Measurements from ENCODE around the gene NUDT13. TPM values are rescaled to one million over a fixed set of nuclear protein-coding genes. Genes with fewer than 3 reads are reported as not detected.
"Not testable (repeated sequence)": the region's sequence is repeated elsewhere in the genome, so short reads cannot be mapped to it uniquely, and the experiment has no call there.

Gene NUDT13
- total and polyA plus RNA-seq, 9 of the 15 experiments (the other 6 are each of a cell fraction or from before 2014, with no cell fraction given), result 4.7 to 11.1 (median 5.6) TPM

DNA sequence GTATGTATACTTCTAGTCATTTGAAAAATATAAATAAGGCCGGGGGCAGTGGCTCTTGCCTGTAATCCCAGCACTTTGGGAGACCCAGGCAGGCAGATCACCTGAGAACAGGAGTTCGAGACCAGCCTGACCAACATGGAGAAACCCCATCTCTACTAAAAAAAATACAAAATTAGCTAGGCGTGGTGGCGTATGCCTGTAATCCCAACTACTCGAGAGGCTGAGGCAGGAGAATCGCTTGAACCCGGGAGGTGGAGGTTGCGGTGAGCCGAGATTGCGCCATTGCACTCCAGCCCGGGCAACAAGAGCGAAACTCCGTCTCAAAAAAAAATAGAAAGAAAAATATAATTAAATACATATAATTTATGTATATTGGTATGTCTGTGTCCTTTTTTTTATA is 1.8 kb downstream of the NUDT13 start:
- BruUV-seq (replicated peaks); ATAC-seq; H4K20me1 ChIP-seq (replicated peaks; ENCODE audit: control insufficient read depth, insufficient read depth, low read length); DNase-seq (ENCODE audit: extremely low read depth in 1 of 4, low spot score in 3 of 4); H3K27me3 ChIP-seq (ENCODE audit: control insufficient read depth in 2 of 2, insufficient read depth in 2 of 2, low read length in 2 of 2); CTCF ChIA-PET (ENCODE audit: low intra/inter-chr PET ratio); FAIRE-seq; H3K79me2 ChIP-seq (ENCODE audit: control insufficient read depth, insufficient read depth, low read length); H3K4me2 ChIP-seq (ENCODE audit: insufficient read depth, low read length); in situ Hi-C loops (cut with MboI); H3K4me1 ChIP-seq (replicated peaks in 1 of 2; ENCODE audit: control insufficient read depth in 2 of 2, insufficient read depth in 2 of 2, low read length in 2 of 2); H3K4me3 ChIP-seq; H3K9me3 ChIP-seq (replicated peaks; ENCODE audit: control insufficient read depth, insufficient read depth, low read depth, low read length); H3K9me1 ChIP-seq (ENCODE audit: control insufficient read depth, insufficient read depth, low read length): not testable (repeated sequence)
- WGBS (ENCODE audit: insufficient coverage, low coverage, missing lambda C conversion rate), result 87% methylated on average over 13 of the region's 13 CpGs
- POLR2A ChIA-PET, result interaction anchor here (1.4 to 8.1 kb wide), 4 partner anchors 12 to 51 kb away, joined by 4 to 112 read pairs (median 9); partner anchors contain the start of gene P4HA1
- Histone ChIP-seq H2AFZ (ENCODE audit: low read depth, low read length) (peak overlapping the region; percentile 91; the same call in 1 of the 2 replicates), H3K27ac (ENCODE audit: extremely low read depth, low read depth, low read length) (peak overlapping the region; percentile 89; the same call in 2 of the 3 replicates), H3K36me3 (ENCODE audit: control insufficient read depth, insufficient read depth, low read length) (peaks cover 17% of the 10 kb centered on the region; the same call in 1 of the 3 replicates), H3K9ac (ENCODE audit: insufficient read depth in 1 of 2, low read depth in 2 of 2, low read length in 2 of 2) (peak overlapping the region in 1 of 2 experiments; percentile 91; a peak in 2 of 4 replicates)
- peak in 1 of 2 experiments; percentile 82; a peak in 2 of 4 replicates for TF ChIP-seq MLLT1 (IDR thresholded peaks at IDR 0.05)
- TF ChIP-seq CEBPB (tag; IDR thresholded peaks at IDR 0.05), result peak; percentile 51; the same call in 1 of the 2 replicates
- 0 out of 2 replicates have a peak, but pooled peaks have one; percentile 65 for TF ChIP-seq THRAP3 (IDR thresholded peaks at IDR 0.05; ENCODE audit: borderline replicate concordance)
- intact Hi-C loops (cut with micrococcal nuclease), result loop anchor here (5.0 kb wide), 1 partner anchor 55 kb away; the partner anchor contains the start of genes ECD and FAM149B1

Data from K562 (cell line).